ENCODE results near the gene RNF20. TPM values are rescaled to one million over a fixed set of nuclear protein-coding genes. Genes with fewer than 3 reads are reported as not detected.
"Not testable (repeated sequence)": the region's sequence is repeated elsewhere in the genome, so short reads cannot be mapped to it uniquely, and the experiment has no call there.

The RNF20 gene
- total RNA-seq, 1 experiment from 2014 or later, result 35.4 TPM

DNA sequence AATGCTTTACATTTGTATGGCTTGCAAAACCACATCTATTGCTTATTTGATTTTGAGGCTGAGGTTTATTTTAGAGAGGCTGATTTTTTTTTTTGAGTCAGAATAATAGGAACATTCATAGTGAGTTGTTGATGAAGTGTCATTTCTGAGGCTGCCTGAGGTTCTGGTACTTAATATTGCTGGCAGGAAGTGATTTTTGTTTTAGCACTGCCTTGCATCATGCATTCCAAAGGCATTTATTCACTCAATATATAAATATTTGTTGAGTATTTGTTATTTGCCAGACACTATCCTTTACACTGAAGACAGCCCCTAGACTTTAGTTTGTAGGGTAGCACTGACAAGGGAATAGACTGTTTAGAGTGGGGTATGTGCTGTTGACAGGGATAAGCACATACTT is 2.7 kb downstream of the RNF20 start:
- DNase-seq (ENCODE audit: low read depth), result peak; percentile 29

DNA sequence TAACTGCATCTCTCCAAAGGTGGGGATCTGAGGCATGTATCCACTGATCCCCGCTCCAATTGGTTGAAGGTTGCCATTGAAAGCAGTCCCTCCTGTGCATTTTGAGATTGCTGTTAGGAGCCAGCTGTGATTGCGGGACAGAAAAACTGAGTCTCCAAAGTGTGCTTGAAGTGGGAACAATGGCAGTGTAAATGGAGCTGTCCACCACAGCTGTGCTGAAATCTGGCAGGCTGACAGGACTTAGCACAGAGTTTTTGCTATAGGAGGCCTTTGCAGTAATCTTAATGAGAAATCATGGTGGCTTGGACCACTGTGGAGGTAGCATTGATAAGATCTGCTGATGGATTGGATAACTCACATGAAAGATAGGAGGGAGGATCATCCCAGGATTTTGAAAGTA is 3.3 kb downstream of the RNF20 start:
- DNase-seq (ENCODE audit: low read depth), result peak; percentile 41

DNA sequence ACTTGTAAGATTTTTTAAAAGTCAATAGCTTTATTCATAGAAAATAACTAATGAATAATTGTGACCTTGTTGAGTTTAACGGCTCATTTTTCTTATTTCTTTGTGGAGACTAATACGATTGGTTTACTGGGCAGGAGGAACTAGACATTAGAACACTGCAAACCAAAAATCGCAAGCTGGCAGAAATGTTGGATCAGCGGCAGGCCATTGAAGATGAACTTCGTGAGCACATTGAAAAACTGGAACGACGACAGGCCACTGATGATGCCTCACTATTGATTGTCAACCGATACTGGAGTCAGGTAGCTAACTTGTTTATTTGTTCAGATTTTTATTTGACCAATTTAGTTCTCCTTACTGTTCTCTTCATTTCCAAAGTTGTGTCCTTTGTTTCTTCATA is 6.4 kb downstream of the RNF20 start:
- no peak for DNase-seq (ENCODE audit: low read depth)

DNA sequence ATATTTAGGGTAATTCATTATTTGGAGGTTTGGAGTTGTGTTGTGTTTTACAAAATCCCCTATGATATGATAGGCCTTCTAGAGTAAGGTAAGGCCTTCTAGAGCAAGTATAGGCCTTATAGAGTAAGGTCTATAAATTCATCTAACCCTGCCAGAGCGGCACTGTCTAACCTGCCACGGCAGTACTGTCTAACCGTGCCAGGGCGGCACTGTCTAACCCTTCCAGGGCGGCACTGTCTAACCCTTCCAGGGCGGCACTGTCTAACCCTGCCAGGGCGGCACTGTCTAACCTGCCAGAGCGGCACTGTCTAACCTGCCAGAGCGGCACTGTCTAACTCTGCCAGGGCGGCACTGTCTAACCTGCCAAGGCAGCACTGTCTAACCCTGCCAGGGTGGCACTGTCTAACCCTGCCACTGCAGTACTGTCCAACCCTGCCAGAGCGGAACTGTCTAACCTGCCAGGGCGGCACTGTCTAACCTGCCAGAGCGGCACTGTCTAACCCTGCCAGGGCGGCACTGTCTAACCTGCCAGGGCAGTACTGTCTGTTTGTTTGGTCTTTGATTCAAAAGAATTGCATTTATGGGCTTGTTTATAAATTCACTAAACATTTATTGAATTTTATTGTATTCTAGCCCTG is 9.6 kb downstream of the RNF20 start:
- no peak for DNase-seq (ENCODE audit: low read depth)

DNA sequence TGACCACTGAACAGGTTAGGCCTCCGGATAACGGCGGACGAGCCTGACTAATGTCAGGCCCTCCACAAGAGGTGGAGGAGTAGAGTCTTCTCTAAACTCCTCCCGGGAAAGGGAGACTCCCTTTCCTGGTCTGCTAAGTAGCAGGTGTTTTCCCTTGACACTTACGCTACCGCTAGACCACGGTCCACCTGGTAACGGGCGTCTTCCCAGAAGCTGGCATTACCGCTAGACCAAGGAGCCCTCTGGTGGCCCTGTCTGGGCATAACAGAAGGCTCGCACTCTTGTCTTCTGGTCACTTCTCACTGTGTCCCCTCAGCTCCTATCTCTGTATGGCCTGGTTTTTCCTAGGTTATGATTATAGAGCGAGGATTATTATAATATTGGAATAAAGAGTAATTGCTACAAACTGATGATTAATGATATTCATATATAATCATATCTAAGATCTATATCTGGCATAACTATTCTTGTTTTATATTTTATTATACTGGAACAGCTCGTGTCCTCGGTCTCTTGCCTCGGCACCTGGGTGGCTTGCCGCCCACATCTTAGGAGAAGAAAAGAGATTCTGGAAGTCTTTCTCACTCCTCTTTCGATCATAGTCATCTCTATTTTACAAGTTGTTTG is 15.9 kb downstream of the RNF20 start:
- not testable (repeated sequence) for DNase-seq (ENCODE audit: low read depth)

DNA sequence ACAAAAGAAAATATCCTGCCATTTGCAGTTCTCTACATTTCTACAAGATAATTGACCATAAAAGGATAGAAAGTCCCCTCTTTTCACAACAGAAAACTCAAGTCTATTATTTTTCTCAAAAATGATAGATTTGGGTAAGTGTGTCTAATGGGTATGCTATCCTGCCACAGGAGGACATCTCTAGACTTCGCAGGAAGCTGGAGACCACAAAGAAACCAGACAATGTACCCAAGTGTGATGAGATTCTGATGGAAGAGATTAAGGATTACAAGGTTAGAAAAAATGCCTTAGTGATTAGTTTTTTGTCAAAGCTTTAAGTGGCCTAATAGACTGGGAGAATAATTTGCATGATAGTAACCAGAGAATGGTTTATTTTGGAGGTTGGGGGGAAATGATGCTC is 28.1 kb downstream of the RNF20 start:
- no peak for DNase-seq (ENCODE audit: low read depth)

DNA sequence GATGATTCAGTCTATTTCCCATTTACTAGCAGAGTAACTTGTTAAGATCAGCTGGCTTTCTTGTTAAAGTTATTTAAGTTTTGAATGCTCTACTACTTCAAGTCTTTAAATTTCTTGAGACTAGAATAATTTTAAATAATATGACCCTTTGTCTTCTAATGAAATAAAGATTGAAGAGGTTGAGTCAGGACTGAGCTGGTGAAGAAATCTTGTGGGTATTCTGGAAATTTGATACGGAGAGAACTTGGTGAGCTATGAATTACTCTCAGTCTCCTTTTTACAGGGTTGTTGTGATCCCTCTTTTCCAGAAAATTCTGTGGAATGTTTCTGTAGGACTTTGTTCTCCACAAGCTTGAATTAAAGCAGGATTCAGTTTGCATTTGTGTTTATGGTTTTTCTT is 29.3 kb downstream of the RNF20 start:
- DNase-seq (ENCODE audit: low read depth), result peak; percentile 53

DNA sequence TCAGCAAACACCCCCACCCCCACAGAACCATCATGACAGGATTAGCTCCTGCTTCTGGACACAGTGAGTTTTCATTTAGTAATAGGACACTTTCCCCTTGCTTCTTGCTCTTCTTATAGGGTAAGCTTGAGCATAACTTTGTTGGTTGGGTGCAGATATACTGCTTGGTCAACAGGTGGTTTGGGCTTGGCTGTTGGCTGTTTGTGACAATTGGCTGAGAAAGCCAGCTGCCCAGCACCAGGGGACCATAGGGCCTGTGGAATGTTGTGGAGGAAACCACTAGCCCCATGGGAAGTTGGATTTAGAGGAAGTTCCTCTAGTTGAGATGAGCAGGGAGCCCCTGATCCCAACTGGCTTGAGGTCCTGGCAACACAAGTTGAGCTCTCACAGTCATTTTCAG is 30.6 kb downstream of the RNF20 start:
- peak; percentile 30 for DNase-seq (ENCODE audit: low read depth)

DNA sequence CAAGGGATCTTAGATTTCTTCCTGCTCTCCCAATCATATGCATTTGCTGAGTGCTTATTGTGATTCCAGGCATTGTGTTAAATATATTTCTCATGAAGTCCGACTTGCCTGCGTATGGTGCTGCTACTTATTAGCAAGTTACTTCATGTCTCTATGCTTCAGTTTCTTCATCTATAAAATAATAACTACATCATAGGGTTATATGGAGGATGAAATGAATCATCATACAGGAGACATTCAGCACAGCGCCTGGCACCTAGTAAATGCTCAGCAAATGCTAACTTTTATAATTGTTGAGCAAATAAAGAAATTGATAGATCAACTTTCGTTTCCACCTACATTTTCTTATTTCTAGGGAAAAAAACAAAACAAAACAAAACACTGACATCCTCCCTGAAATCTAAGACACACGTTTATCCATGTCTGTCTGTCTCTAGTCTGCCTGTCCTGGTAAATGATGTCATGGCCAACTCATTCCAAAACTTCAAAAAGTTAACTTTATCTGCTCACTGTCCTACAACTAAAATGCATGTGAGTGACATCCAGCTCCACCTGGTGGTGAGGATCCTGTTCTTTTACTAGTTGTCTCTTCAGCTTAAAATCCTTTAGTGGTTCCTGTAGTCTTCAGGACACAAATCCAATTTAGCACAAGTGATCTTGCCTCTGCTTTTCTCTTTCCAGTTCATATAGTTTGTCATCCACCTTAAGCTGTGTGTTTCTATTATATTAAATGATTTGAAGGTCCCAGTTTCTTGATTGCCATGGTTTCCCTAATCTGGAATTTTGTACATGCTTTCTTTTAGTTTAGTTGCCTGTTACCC is 33.5 kb downstream of the RNF20 start:
- DNase-seq (ENCODE audit: low read depth), result peak; percentile 45

DNA sequence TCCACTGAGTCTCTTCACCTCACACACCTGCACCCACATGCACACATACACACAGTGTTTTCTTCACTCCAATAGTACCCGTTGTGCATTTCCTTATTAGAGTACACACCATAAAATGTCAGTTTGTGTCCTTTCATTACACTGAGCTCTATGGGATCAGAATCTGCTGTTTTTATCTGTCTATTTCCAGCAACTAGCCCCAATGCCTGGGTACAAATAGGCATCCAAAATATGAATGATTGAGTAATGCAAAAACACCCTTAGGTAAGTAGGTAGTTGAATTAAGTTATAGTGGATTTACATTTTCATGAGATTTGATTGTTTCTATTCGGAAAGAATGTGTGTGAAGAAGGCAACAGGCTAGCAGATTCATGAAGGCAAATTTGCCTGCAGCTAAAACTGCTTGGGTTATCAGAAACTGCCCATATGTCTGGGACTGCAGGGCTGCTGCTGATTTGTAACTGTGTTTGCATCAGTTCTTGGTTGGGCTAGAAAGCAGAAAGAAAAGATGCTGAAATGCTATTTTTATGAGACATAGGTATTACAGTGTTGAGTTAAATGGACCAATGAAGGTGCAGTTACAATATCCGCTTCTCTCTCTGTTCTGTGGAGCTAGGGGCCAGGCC is 34.2 kb downstream of the RNF20 start:
- no peak for DNase-seq (ENCODE audit: low read depth)

DNA sequence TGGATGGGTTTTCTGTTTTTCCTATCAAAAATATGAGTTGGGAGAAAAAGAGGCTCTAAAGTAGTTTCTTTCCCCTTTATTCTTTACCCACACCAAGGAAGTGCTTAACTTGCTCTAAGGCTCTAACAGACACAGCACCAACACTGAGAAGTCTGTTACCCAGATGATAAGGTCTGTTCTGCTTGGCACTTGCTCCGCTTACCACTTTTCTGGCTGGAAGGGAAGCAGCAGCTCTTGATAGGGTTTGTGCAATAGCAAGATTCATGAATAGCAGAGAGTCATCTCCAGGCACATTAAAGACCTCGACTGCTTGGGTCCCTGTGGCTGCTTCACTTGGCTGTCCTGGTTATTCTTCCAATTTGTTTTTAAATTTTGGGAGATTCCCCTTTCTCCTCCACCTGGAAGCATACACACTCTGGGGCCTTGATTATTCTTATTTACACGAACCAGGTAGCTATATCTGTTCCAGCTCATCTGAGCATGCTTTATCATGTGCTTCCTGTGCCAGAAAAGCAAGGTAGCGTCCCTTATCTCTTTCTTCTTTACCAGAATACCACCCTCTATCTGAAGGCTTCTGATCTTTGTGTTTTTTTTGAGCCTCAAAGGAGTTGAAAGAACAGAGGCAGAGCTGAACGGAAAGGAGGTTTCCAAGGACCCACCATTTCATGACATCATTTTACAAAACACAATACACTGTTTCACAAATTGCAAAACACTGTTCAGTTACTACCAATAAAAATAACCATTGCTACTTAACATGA is 36.3 kb downstream of the RNF20 start:
- no peak for DNase-seq (ENCODE audit: low read depth)

DNA sequence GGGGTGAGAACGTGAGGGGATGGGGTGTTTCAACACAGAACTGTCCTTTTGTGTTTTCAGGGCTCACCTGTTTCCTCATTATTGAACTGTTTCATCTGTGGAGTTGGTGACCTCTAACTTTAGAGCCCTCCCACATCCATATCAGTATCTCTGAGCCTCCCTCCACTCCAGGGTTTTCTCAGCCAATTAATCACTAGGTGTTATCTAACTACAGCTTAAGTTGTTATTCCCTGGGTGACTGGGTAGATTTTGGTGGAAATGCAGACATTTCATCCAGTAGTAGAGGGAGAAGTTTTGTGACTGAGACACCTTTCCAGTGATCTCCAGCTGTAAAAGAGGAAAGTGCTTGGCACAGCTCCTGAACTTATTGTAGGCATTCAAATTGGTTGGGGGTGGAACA is 37.5 kb downstream of the RNF20 start:
- DNase-seq (ENCODE audit: low read depth), result no peak

DNA sequence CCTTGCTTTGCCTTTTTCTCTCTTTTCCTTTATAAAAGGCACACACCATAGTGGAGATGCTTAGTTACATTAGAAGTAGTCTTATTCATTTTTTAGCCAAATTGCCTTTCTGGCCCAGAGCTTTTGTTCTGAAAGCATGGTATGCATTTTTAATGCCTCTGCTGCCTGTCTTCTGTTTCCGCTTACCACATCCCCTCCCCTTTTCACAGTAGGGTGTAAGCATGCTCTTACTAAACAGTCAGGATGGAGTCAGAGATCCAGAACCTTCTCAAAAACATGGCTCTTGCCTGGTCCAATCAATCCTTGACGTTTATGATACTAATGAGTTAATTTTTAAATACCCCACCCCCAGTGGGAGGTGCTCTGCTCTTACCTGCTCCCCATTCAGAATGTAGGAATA is 38.7 kb downstream of the RNF20 start:
- DNase-seq (ENCODE audit: low read depth), result no peak

DNA sequence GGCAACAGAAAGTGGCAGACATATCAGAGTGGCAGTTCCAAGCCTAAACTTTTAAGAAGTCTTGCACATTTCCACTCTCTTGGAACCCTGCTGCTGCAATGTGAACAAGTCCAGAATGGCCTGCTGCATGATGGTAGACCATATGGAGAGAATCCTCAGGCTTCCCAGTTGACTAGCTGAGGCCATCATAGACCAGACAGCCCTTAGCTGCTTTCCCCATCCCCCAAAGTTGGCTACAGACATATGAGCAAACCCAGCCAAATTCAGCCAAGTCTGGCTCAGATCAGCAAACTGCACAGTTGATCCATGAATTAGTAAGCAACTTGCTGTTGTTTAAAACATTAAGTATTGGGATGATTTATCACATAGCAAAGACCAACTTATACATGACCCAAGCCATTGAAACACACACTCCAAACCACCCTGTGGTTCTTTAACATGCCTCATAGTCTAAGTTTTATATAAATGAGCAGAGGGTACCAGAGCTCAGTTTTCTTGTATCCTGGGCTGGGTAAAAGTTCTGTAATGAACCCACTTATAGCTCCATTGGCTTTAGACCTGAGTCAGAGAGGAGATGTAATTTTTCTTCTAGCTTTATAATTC is 41.2 kb downstream of the RNF20 start:
- DNase-seq (ENCODE audit: low read depth), result no peak

DNA sequence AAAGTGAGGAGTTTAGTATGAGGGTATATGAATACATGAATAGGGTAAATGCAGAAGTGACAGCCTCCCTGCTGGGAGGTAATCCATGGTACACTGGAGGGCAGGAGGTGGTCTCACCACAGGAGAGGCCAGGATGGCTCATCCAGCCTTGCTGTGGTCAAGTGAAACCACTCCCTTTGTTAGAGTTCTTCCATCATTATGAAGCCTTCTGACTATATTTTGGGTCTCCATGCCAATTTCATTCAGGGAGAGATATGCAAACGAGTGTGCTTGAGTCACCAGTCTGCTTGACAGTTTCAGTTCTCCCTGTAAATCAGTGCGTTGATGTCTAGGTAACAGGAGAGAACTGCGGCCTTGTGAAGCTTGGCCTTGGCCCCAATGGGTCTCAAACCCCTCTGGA is 44.7 kb downstream of the RNF20 start:
- peak; percentile 21 for DNase-seq (ENCODE audit: low read depth)

DNA sequence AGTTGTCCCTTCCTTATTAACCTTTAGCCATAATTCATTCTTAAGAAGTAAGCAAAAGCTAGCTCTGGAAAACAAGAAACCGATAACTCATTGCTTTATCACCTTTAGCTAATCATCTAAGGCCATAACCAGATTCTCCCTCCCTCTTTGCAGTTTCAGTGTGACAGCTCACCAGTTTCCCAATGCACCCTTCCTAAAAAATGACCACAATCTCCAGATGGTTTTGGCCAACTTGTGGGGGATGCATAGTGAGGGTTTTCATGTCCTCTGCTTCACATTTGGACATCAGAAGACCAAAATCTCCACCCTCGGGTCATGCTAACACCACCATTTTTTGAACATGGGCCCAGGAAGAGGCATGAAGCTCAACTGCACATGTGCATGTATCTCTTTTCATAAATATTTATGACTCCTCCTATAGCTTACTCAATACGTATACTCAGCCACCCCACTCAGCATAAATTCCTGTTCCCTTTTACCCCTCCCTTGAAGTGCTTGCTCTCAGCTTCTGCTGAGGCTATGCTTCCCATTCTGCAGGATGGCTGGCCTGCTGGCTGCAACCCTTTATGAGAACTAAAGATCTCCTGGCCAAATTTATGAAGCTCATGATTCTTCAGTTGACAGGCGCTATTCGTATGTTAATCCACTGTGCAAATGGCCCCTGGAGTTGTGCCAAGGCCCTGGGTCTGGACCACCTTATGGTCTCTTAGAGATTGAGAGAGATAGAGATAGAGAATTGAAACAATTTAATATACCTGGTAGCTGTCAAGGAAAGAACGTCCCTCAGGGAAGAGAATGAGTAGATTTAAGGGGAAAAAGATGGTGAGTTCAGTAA is 46.3 kb downstream of the RNF20 start:
- DNase-seq (ENCODE audit: low read depth), result no peak

DNA sequence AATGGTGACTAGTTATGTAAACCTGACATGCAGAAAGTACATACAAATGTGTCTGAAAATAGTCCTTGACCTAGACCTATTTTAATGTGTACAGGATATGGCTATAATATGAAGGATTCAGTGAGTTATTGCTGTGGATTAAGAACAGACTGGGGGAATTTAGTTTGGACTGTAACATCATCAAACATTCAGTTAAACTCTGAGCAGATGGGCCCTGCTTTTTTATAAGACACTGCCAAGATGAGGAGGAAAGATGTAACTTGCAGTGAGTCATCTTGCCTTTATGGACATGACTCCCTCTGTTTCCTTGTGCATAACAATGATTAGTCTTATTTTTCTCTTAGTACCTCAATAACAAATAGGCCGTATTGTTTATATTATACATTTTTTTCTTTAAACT is 48.9 kb downstream of the RNF20 start:
- peak; percentile 54 for DNase-seq (ENCODE audit: low read depth)

DNA sequence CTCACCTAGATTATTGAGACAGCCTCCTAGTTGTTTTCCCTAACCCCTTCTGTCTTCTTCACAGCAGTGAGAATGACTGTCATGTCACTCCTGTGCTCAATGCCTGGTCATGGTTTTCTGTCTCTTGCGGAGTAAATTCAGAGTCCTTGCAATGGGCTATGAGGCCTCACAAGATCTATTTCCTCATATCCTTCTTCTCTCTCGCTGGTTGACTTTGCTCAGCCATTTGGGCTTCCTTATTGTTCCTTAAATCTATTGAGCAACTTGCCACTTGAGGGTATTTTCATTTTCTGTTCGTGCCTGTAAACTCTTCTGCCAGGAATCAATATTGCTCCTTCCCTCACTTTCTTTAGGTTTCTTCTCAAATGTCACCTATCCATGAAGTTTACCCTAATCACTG is 52.1 kb downstream of the RNF20 start:
- no peak for DNase-seq (ENCODE audit: low read depth)

DNA sequence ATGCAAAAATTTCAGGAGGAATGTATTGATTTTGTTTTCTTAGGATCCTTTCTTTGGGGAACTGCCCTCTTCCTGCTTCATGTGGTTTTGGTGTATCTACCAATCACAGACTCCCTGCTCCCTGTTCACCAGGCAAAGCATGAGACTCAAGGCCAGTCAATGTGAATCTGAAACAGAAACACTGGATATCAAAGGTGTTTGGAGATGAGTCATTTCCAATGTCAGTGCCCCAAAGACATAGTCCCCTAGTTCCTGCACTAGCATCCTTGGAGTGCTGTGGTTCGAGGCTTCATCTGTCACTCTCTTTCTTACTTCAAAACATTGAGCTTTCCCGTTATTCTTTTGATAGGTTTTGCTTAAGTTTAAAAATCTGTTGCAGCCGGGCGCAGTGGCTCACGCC is 53.0 kb downstream of the RNF20 start:
- DNase-seq (ENCODE audit: low read depth), result no peak

DNA sequence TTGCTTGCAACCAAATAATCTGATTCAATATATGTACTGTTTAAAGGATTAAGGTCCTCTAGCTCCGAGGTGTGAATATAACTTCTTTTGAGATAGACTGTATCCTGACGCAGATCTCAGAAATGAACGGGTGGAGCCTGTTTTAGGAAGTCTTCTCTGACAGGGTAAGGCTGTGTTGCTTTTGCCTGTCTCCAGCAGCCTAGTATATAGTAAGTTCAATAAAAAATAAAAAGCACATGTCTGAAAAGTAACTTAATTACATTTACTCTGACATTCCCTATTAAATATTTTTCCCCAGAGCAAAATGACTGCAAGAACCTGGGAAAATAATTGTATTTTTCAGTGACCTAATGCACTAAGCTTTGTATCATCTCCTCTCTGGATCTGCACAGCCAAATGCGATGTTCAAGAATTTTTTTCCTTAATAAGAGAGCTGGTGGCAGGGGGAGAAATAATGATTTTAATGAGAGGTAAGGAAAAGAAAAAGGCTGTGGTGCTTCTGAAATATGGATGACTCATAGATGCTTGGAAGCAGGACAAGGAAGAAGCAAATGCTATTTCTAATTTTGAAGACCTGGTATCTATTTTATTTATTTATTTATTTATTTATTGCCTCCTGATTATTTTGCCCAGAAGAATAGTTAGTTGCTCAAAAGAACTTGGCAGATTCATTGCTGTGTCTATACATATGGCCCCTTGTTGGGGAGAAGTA is 53.8 kb downstream of the RNF20 start:
- no peak for DNase-seq (ENCODE audit: low read depth)
